Upper lobe of right lung (tissue), 1 donor: ENCODE results near the gene PPP2R1B. TPM values are rescaled to one million over a fixed set of nuclear protein-coding genes. Genes with fewer than 3 reads are reported as not detected.

Experiments
- ATAC-seq: fragments of 200-7000 bp; cut with Tn5 transposase; one replicate; pipeline ENCODE4 v1.9.1; 2020; ENCODE audit warnings: mild to moderate bottlenecking, moderate library complexity
- DNase-seq: peaks from one replicate; pipeline ENCODE4 v3.0.0-alpha.2; 2020
- H3K27ac ChIP-seq: fragments of 200-600 bp; one replicate; pipeline ENCODE4 v1.8.0; 2022
- H3K27me3 ChIP-seq: fragments of 200-600 bp; one replicate; pipeline ENCODE4 v1.8.0; 2022; ENCODE audit warnings: mild to moderate bottlenecking
- H3K36me3 ChIP-seq: fragments of 200-600 bp; one replicate; pipeline ENCODE4 v1.8.0; 2022
- H3K4me1 ChIP-seq: fragments of 200-600 bp; one replicate; pipeline ENCODE4 v1.8.0; 2022
- H3K4me3 ChIP-seq: fragments of 200-600 bp; one replicate; pipeline ENCODE4 v1.8.0; 2022; ENCODE audit warnings: mild to moderate bottlenecking
- H3K9me3 ChIP-seq: fragments of 200-600 bp; one replicate; pipeline ENCODE4 v1.8.0; 2022
- CTCF ChIP-seq: fragments of 200-600 bp; IDR thresholded peaks from one replicate; pipeline ENCODE4 v1.8.0; 2022; ENCODE audit warnings: antibody characterized with exemption
- intact Hi-C: fragments of 100-400 bp; cut with DNase I; formaldehyde crosslinking; loops from one replicate; pipeline ENCODE4 v1.11.0; 2022
- long read RNA-seq: library from polyadenylated mRNA; unstranded; transcript quantifications from one replicate; pipeline ENCODE4 v2.0.0, GENCODE V29; 2021
- total RNA-seq: library from RNA; stranded (reverse); fragmentation: NEBNext Ultra II Directional; extraction: Animal tissue kit (Norgen Biotek cat#: 25700); gene quantifications from one replicate; pipeline ENCODE4 v1.2.1, GENCODE V29; 2021
- donor health status: DM: no; HTN: yes; CAD: no; lungs with severe emphysema.

PPP2R1B gene
- 26.7 TPM for total RNA-seq
- long read RNA-seq, full-length matches to known transcripts, result 18 of 22 reads
- long read RNA-seq, partial matches to known transcripts, result 2 of 22 reads
- long read RNA-seq, other reads (novel, unspliced or antisense), result 2 of 22 reads

GRCh38 chr11:111765984-111766833, at the start of gene PPP2R1B:
TSS of gene PPP2R1B (minus strand) at chr11:111766389. CDS start at chr11:111766361, 28 bp downstream.
- H3K36me3 ChIP-seq, result peaks cover 31% of the 10 kb centered on the region
- no peaks in the 10 kb centered on the region for H3K9me3 ChIP-seq
- no peak for TF ChIP-seq CTCF
- ATAC-seq (peak; percentile 98), DNase-seq (peak; percentile 89)
- peak within 1 kb of the TSS; percentile 87 for H3K27ac ChIP-seq
- intact Hi-C loops, result no loop called here
- H3K4me1 ChIP-seq, result peaks cover 16% of the 10 kb centered on the region
- peak within 1 kb of the TSS; percentile 93 for H3K4me3 ChIP-seq
- no peaks in the 10 kb centered on the region for H3K27me3 ChIP-seq

- H3K4me1 ChIP-seq, result peaks cover 17% of the 10 kb centered on the region
- intact Hi-C loops, result no loop called here
- H3K27ac ChIP-seq, result no peak overlapping the region
- no peak for DNase-seq
- no peaks in the 10 kb centered on the region for H3K27me3 ChIP-seq
- no peaks in the 10 kb centered on the region for H3K9me3 ChIP-seq
- H3K4me3 ChIP-seq, result no peak overlapping the region
- no peak for ATAC-seq
- no peaks in the 10 kb centered on the region for H3K36me3 ChIP-seq
- TF ChIP-seq CTCF, result no peak
Observed at GRCh38 chr11:111815489-111815888, 49.3 kb upstream of the PPP2R1B start.

DNA sequence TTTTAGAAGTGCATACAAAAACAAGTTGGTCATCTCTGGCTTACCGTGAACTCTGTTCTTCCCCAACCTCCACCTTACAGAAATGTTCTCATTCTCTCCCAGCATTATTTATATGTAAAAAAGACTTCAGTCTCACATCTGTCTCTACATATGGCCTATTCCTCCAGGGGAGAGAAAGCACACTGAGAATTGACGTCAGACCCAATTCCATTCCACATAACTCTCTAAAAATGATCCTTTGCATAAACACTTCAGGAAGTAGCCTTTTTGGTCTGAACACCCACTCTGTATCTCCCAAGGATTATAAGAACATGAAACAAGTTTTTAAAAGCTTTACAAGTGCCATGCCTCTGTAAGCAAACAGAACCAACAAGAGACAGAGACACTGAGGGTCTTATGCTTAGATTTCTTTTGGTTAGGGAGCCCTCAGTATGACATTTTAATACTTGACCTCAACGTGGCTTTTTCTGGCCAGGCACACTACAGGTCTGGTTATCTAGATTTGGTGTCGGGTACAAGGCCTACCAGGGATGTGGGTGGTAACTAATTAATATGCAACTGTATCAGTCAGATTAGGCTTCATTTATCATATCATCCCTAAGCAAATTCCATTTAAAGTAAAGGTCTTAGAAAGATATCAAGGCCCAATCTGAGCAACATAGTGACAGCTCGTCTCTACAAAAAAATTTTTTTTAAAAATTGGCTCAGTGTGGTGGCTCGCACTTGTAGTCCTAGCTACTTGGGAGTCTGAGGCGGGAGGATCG, 48.5 kb upstream of the PPP2R1B start:
- peaks cover 10% of the 10 kb centered on the region for H3K4me1 ChIP-seq
- no peaks in the 10 kb centered on the region for H3K9me3 ChIP-seq
- DNase-seq (no peak), ATAC-seq (no peak)
- no peak overlapping the region for H3K4me3 ChIP-seq
- H3K27ac ChIP-seq, result no peak overlapping the region
- intact Hi-C loops, result no loop called here
- no peak for TF ChIP-seq CTCF
- H3K36me3 ChIP-seq, result no peaks in the 10 kb centered on the region
- H3K27me3 ChIP-seq, result no peaks in the 10 kb centered on the region

GRCh38 chr11:111814106-111814505, 47.9 kb upstream of the PPP2R1B start:
- Histone ChIP-seq H3K36me3 (no peaks in the 10 kb centered on the region), H3K27ac (no peak overlapping the region), H3K27me3 (no peaks in the 10 kb centered on the region), H3K4me3 (no peak overlapping the region), H3K4me1 (peaks cover 5% of the 10 kb centered on the region), H3K9me3 (no peaks in the 10 kb centered on the region)
- no peak for TF ChIP-seq CTCF
- DNase-seq (no peak), ATAC-seq (no peak)
- intact Hi-C loops, result no loop called here

- Histone ChIP-seq H3K27me3 (no peaks in the 10 kb centered on the region), H3K27ac (no peak overlapping the region), H3K4me3 (no peak overlapping the region), H3K36me3 (peaks cover 9% of the 10 kb centered on the region), H3K4me1 (no peaks in the 10 kb centered on the region), H3K9me3 (no peaks in the 10 kb centered on the region)
- intact Hi-C loops, result no loop called here
- ATAC-seq (no peak), DNase-seq (no peak)
- no peak for TF ChIP-seq CTCF
Observed at GRCh38 chr11:111812211-111812610, 46.0 kb upstream of the PPP2R1B start.
